ENCODE measurements around the gene NUP153. TPM values are rescaled to one million over a fixed set of nuclear protein-coding genes. Genes with fewer than 3 reads are reported as not detected.

NUP153 gene
- total and polyA plus RNA-seq, 2 of the 8 experiments (the other 6 are each of a cell fraction or from before 2014, with no cell fraction given) = 47.0 to 84.8 TPM

- TF ChIP-seq, protein P1, sequence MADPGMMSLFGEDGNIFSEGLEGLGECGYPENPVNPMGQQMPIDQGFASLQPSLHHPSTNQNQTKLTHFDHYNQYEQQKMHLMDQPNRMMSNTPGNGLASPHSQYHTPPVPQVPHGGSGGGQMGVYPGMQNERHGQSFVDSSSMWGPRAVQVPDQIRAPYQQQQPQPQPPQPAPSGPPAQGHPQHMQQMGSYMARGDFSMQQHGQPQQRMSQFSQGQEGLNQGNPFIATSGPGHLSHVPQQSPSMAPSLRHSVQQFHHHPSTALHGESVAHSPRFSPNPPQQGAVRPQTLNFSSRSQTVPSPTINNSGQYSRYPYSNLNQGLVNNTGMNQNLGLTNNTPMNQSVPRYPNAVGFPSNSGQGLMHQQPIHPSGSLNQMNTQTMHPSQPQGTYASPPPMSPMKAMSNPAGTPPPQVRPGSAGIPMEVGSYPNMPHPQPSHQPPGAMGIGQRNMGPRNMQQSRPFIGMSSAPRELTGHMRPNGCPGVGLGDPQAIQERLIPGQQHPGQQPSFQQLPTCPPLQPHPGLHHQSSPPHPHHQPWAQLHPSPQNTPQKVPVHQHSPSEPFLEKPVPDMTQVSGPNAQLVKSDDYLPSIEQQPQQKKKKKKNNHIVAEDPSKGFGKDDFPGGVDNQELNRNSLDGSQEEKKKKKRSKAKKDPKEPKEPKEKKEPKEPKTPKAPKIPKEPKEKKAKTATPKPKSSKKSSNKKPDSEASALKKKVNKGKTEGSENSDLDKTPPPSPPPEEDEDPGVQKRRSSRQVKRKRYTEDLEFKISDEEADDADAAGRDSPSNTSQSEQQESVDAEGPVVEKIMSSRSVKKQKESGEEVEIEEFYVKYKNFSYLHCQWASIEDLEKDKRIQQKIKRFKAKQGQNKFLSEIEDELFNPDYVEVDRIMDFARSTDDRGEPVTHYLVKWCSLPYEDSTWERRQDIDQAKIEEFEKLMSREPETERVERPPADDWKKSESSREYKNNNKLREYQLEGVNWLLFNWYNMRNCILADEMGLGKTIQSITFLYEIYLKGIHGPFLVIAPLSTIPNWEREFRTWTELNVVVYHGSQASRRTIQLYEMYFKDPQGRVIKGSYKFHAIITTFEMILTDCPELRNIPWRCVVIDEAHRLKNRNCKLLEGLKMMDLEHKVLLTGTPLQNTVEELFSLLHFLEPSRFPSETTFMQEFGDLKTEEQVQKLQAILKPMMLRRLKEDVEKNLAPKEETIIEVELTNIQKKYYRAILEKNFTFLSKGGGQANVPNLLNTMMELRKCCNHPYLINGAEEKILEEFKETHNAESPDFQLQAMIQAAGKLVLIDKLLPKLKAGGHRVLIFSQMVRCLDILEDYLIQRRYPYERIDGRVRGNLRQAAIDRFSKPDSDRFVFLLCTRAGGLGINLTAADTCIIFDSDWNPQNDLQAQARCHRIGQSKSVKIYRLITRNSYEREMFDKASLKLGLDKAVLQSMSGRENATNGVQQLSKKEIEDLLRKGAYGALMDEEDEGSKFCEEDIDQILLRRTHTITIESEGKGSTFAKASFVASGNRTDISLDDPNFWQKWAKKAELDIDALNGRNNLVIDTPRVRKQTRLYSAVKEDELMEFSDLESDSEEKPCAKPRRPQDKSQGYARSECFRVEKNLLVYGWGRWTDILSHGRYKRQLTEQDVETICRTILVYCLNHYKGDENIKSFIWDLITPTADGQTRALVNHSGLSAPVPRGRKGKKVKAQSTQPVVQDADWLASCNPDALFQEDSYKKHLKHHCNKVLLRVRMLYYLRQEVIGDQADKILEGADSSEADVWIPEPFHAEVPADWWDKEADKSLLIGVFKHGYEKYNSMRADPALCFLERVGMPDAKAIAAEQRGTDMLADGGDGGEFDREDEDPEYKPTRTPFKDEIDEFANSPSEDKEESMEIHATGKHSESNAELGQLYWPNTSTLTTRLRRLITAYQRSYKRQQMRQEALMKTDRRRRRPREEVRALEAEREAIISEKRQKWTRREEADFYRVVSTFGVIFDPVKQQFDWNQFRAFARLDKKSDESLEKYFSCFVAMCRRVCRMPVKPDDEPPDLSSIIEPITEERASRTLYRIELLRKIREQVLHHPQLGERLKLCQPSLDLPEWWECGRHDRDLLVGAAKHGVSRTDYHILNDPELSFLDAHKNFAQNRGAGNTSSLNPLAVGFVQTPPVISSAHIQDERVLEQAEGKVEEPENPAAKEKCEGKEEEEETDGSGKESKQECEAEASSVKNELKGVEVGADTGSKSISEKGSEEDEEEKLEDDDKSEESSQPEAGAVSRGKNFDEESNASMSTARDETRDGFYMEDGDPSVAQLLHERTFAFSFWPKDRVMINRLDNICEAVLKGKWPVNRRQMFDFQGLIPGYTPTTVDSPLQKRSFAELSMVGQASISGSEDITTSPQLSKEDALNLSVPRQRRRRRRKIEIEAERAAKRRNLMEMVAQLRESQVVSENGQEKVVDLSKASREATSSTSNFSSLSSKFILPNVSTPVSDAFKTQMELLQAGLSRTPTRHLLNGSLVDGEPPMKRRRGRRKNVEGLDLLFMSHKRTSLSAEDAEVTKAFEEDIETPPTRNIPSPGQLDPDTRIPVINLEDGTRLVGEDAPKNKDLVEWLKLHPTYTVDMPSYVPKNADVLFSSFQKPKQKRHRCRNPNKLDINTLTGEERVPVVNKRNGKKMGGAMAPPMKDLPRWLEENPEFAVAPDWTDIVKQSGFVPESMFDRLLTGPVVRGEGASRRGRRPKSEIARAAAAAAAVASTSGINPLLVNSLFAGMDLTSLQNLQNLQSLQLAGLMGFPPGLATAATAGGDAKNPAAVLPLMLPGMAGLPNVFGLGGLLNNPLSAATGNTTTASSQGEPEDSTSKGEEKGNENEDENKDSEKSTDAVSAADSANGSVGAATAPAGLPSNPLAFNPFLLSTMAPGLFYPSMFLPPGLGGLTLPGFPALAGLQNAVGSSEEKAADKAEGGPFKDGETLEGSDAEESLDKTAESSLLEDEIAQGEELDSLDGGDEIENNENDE (IDR thresholded peaks at IDR 0.05; ENCODE audit: insufficient replicate concordance, low read length) = no peak
- no peak for TF ChIP-seq CHD1 (IDR thresholded peaks at IDR 0.05; ENCODE audit: low read depth, low read length)
Observed at GRCh38 chr6:17700421-17701416, 6.0 kb downstream of the NUP153 start (continued).
